Measurements from ENCODE around the gene TSR3.
A peak's percentile ranks its signal among the peaks of the same experiment; 100 is the strongest.

The TSR3 gene

DNA sequence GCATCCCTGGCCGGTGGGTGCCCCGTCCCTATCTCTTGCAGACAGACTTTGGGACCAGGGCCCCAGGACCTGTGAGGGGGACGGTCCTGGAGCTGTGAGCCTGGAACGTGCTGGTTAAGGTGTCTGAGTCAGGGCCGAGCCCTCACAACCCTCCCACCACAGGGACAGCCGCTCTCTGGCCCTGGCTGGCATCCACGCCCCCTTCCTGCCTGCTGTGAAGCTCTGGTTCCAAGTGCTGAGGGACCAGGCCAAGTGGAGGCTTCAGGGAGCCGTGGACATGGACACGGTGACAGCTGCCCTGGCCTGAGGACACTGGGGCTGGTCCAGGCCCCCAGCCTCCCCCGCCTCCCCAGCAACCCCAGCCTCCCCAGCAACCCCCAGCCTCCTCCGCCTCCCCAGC lies 6.6 kb downstream of the TSR3 start:
- ChIA-PET POLR2A (no interaction called here), CTCF (interaction anchor here (1.0 to 1.3 kb wide), 3 partner anchors 9 to 22 kb away, joined by 3 read pairs; no protein-coding TSS in a partner anchor)
- TF ChIP-seq, protein P1, sequence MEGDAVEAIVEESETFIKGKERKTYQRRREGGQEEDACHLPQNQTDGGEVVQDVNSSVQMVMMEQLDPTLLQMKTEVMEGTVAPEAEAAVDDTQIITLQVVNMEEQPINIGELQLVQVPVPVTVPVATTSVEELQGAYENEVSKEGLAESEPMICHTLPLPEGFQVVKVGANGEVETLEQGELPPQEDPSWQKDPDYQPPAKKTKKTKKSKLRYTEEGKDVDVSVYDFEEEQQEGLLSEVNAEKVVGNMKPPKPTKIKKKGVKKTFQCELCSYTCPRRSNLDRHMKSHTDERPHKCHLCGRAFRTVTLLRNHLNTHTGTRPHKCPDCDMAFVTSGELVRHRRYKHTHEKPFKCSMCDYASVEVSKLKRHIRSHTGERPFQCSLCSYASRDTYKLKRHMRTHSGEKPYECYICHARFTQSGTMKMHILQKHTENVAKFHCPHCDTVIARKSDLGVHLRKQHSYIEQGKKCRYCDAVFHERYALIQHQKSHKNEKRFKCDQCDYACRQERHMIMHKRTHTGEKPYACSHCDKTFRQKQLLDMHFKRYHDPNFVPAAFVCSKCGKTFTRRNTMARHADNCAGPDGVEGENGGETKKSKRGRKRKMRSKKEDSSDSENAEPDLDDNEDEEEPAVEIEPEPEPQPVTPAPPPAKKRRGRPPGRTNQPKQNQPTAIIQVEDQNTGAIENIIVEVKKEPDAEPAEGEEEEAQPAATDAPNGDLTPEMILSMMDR (IDR thresholded peaks at IDR 0.05; ENCODE audit: control extremely low read depth, extremely low read depth, low read depth, missing control alignments): no peak
- no peak for DNase-seq (ENCODE audit: extremely low spot score)

DNA sequence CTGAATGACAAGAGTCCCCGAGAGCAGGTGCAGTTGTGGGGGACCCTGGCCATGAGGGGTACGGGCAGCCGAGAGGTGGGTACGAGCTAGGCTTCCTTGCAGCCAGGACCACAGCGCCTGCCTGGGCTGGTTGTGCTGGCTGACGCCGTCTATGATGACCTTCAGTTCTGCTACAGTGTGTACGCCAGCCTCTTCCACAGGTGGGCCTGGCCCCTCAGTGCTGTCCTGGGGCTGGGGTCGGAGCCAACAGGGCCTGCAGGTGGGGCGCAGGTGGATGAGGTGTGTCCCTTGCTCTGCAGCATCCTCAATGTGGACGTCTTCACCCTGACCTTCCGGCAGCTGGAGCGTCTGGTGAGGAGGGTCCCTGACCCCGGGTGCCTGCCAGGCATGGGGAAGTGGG lies 7.2 kb downstream of the TSR3 start:
- CTCF ChIA-PET: interaction anchor here (1.0 to 3.0 kb wide), 3 partner anchors 8 to 19 kb away, joined by 3 to 16 read pairs (median 3); no protein-coding TSS in a partner anchor
- TF ChIP-seq, protein P1 (IDR thresholded peaks at IDR 0.05; ENCODE audit: control extremely low read depth, extremely low read depth, low read depth, missing control alignments): no peak
- POLR2A ChIA-PET: interaction anchor here (1.1 kb wide), 1 partner anchor 35 kb away, joined by 3 read pairs; no protein-coding TSS in a partner anchor
- DNase-seq (ENCODE audit: extremely low spot score): no peak

DNA sequence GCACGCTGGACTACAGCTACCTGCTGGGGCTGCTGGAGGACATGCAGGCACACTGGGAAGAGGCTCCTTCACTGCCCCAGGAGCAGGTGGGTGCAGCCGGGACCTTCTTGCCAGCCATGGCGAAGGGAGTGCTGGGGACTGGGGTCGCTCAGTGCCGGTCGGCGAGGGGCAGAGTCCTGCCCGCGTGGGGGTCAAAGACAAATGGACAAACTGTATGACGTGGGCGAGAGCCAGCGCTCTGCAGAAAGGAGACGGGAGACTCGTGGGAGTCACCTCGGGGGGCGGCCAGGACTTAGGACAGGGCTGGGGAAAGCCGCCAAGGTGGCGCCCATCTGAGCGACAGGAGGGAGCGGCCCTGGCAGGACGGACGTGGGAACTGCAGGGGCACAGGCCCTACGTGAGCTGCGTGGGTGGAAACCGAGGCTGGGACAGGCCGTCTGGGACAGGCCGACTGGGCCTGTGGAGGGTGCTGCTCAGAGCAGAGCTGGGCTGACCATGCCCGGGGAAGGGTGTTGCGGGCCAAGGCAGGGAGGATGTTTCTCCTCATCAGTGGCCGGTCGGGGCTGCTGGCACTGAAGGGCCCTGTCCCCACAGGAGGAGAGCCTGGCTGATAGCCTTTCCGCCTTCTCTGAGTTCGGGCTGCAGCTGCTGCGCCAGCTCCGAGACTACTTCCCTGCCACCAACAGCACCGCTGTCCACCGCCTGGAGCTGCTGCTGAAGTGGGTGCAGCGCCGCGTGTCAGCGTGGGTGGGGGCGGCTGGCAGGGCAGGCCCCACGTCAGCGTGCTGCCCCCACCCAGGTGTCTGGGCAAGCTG lies 8.0 kb downstream of the TSR3 start:
- ChIA-PET POLR2A (interaction anchor here (1.0 to 1.1 kb wide), 3 partner anchors 11 to 54 kb away, joined by 3 read pairs; no protein-coding TSS in a partner anchor), CTCF (interaction anchor here (0.6 to 3.0 kb wide), 6 partner anchors 8 to 362 kb away, joined by 3 to 16 read pairs (median 3); partner anchors contain the start of gene MAPK8IP3)
- TF ChIP-seq, protein P1 (IDR thresholded peaks at IDR 0.05; ENCODE audit: control extremely low read depth, extremely low read depth, low read depth, missing control alignments): no peak
- no peak for DNase-seq (ENCODE audit: extremely low spot score)

DNA sequence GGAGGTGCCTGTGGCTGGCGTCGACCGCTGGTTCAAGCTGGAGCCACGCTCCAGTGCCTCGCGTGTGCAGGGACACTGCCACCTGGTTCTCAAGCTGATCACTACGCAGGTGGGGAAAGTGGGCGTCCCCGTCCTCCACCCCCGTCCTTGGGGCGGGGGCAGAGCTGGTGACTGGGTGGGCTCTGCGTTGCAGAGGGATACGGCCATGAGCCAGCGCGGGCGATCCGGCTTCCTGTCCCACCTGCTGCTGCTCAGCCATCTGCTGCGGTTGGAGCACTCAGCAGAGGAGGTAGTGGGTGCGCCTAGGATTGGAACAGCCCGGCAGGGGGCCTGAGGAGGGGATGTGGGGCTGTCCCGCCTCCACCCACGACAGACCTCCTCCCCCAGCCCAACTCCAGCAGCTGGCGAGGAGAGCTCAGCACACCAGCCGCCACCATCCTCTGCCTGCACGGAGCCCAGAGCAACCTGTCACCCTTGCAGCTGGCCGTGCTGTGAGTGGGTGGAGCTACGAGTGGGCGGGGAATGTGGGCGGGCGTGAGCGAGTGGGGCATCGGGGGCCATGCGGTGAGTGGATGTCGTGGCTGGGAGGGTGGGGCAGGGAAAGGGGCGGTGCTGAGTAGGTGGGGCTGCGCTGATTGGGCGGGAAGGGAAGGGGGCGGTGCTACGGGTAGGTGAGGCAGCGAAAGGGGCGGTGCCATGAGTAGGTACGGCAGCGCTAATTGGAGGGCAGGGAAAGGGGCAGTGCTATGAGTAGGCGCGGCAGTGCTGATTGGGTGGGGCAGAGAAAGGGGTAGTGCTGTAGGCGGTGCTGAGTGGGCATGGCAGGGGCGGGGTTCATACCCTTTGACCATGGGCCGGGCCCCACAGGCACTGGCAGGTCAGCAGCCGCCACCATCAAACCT lies 8.9 kb downstream of the TSR3 start:
- ChIA-PET POLR2A (interaction anchor here (0.6 to 1.0 kb wide), 3 partner anchors 11 to 53 kb away, joined by 3 read pairs; no protein-coding TSS in a partner anchor), CTCF (interaction anchor here (0.6 to 3.0 kb wide), 11 partner anchors 9 to 363 kb away, joined by 3 to 16 read pairs (median 3); partner anchors contain the start of genes BAIAP3, GNPTG, MAPK8IP3 and TSR3)
- TF ChIP-seq, protein P1 (IDR thresholded peaks at IDR 0.05; ENCODE audit: control extremely low read depth, extremely low read depth, low read depth, missing control alignments): no peak
- DNase-seq (ENCODE audit: extremely low spot score): peak; percentile 100

DNA sequence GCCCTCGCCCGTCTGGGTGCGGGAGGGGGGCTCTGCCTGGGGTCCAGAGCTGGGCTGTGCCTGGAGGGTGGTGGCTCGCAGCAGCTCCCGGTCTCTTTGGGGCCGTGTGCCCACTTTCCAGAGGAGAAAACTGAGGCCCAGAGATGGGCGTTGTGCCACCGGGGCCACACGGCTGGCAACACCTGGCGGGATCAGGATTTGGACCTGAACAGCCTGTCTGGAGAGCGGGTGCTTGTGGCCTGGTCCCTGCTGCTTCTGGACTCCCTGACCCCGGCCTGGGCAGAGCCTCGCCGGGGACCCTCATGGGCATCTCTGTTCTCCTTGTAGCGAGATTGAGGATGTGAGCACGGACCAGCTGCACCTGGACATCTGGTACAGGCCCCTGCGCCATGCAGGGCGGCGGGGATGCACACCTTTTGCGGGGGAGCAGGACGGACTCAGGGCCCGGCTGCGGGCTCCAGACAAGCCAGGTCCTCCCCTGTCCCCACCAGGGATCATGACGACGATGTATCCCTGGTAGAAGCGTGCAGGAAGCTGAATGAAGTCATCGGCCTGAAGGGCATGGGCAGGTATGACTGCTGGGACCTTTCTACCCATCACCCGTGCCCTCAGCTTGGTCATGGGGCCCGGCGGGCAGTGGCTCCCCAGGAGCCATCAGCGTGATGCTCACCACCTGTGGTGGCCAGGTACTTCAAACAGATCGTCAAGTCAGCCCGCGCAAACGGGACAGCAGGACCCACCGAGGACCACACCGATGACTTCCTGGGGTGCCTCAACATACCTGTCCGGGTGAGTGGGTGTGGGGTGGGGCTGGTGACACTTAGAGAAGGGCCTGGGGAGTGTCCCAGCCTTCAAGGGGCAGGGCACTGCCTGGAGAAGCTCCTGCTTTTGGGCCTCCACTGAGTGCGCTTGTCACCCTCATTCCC lies 9.9 kb downstream of the TSR3 start:
- POLR2A ChIA-PET: interaction anchor here (0.6 kb wide), 1 partner anchor 40 kb away, joined by 3 read pairs; no protein-coding TSS in a partner anchor
- CTCF ChIA-PET: interaction anchor here (0.9 to 3.0 kb wide), 7 partner anchors 8 to 25 kb away, joined by 3 to 16 read pairs (median 3); partner anchors contain the start of genes BAIAP3, GNPTG and TSR3
- TF ChIP-seq, protein P1 (IDR thresholded peaks at IDR 0.05; ENCODE audit: control extremely low read depth, extremely low read depth, low read depth, missing control alignments): no peak
- DNase-seq (ENCODE audit: extremely low spot score): no peak

All from GM10248 (cell line).